Parathyroid adenoma (tissue), 2 donors: Measurements from ENCODE around the gene WNT3.

Source experiments
- H2AFZ ChIP-seq: fragments of 300-600 bp; sonication (generic); one replicate; pipeline ENCODE4 v1.7.0; 2017; ENCODE audit warnings: antibody characterized with exemption, mild to moderate bottlenecking
- H3K27ac ChIP-seq: fragments of 300-600 bp; sonication (generic); one replicate; pipeline ENCODE4 v1.7.0; 2017
- H3K27me3 ChIP-seq: fragments of 300-600 bp; sonication (generic); one replicate; pipeline ENCODE4 v1.7.0; 2017; ENCODE audit warnings: low read length; ENCODE audit not compliant: control insufficient read depth, insufficient read depth
- H3K36me3 ChIP-seq: fragments of 300-600 bp; sonication (generic); one replicate; pipeline ENCODE4 v1.7.0; 2017; ENCODE audit warnings: low read length; ENCODE audit not compliant: control insufficient read depth, insufficient read depth
- H3K4me1 ChIP-seq: fragments of 300-600 bp; sonication (generic); one replicate; pipeline ENCODE4 v1.7.0; 2017; ENCODE audit warnings: control low read depth
- H3K4me2 ChIP-seq: fragments of 300-600 bp; sonication (generic); one replicate; pipeline ENCODE4 v1.7.0; 2017; ENCODE audit warnings: low read length
- H3K4me3 ChIP-seq: fragments of 300-600 bp; sonication (generic); one replicate; pipeline ENCODE4 v1.7.0; 2017; ENCODE audit warnings: low read depth, low read length
- H3K79me2 ChIP-seq: fragments of 300-600 bp; sonication (generic); one replicate; pipeline ENCODE4 v1.7.0; 2017; ENCODE audit warnings: control low read depth
- H3K9ac ChIP-seq: fragments of 300-600 bp; sonication (generic); one replicate; pipeline ENCODE4 v1.7.0; 2017; ENCODE audit warnings: mild to moderate bottlenecking
- H3K9me3 ChIP-seq: fragments of 300-600 bp; sonication (generic); one replicate; pipeline ENCODE4 v1.7.0; 2017; ENCODE audit warnings: low read length; ENCODE audit not compliant: control insufficient read depth
- CTCF ChIP-seq: fragments of 300-600 bp; sonication (generic); IDR thresholded peaks from one replicate; pipeline ENCODE4 v1.7.0; 2017; ENCODE audit warnings: antibody characterized with exemption, mild to moderate bottlenecking
- donor health status: primary hyperparathyroidism.

WNT3 gene

GRCh38 chr17:46764709-46765401, 53.6 kb downstream of the WNT3 start:
- Histone ChIP-seq H3K27ac (no peak overlapping the region), H3K4me2 (no peak overlapping the region)

GRCh38 chr17:46764000-46764708, 54.3 kb downstream of the WNT3 start:
- Histone ChIP-seq H3K4me2 (no peak overlapping the region), H3K79me2 (no peaks in the 10 kb centered on the region), H3K36me3 (no peaks in the 10 kb centered on the region), H3K4me3 (no peak overlapping the region), H3K27ac (no peak overlapping the region), H2AFZ (no peak overlapping the region), H3K9ac (no peak overlapping the region), H3K4me1 (peaks cover 3% of the 10 kb centered on the region), H3K9me3 (no peaks in the 10 kb centered on the region), H3K27me3 (no peaks in the 10 kb centered on the region)
- no peak for TF ChIP-seq CTCF

More at GRCh38 chr17:46764709-46765401, 53.6 kb downstream of the WNT3 start:
- H3K9ac ChIP-seq, result no peak overlapping the region
- H3K36me3 ChIP-seq, result no peaks in the 10 kb centered on the region
- H2AFZ ChIP-seq, result no peak overlapping the region
- H3K4me1 ChIP-seq, result no peaks in the 10 kb centered on the region
- no peak for TF ChIP-seq CTCF
- H3K27me3 ChIP-seq, result no peaks in the 10 kb centered on the region
- H3K79me2 ChIP-seq, result no peaks in the 10 kb centered on the region
- H3K9me3 ChIP-seq, result no peaks in the 10 kb centered on the region
- H3K4me3 ChIP-seq, result no peak overlapping the region

GRCh38 chr17:46763416-46763815, 55.1 kb downstream of the WNT3 start:
- Histone ChIP-seq H3K9ac (no peak overlapping the region), H3K79me2 (no peaks in the 10 kb centered on the region), H3K9me3 (no peaks in the 10 kb centered on the region), H3K4me1 (peaks cover 6% of the 10 kb centered on the region), H3K27ac (no peak overlapping the region), H3K4me2 (no peak overlapping the region), H3K27me3 (no peaks in the 10 kb centered on the region), H3K4me3 (no peak overlapping the region), H2AFZ (no peak overlapping the region), H3K36me3 (no peaks in the 10 kb centered on the region)
- no peak for TF ChIP-seq CTCF

- Histone ChIP-seq H2AFZ (no peak overlapping the region), H3K4me1 (peaks cover 6% of the 10 kb centered on the region), H3K79me2 (no peaks in the 10 kb centered on the region), H3K36me3 (no peaks in the 10 kb centered on the region), H3K9me3 (no peaks in the 10 kb centered on the region), H3K9ac (no peak overlapping the region), H3K27ac (no peak overlapping the region), H3K4me2 (peak overlapping the region; percentile 48), H3K4me3 (peak overlapping the region; percentile 5), H3K27me3 (no peaks in the 10 kb centered on the region)
- no peak for TF ChIP-seq CTCF
These were observed 59.4 kb downstream of the WNT3 start for GRCh38 chr17:46759141-46759540.
